AG04449 (cell line): ENCODE results near the gene FBP1.

Source experiments
- CTCF ChIA-PET: fragments of 350-600 bp; formaldehyde crosslinking; extraction: SDS; loops from one replicate; lab custom pipeline; 2021; ENCODE audit warnings: antibody characterized with exemption; lab: Yijun Ruan, JAX
- POLR2A ChIA-PET: fragments of 400-600, 350-600 bp; formaldehyde crosslinking; extraction: SDS; loops from one replicate; lab custom pipeline; 2020; ENCODE audit warnings: antibody characterized with exemption, inconsistent platforms; lab: Yijun Ruan, JAX
- DNase-seq: peaks from one replicate; pipeline ENCODE4 v3.0.0-alpha.2; 2010; ENCODE audit warnings: low read depth, low spot score
- H3K4me3 ChIP-seq: 2 replicates; pipeline ENCODE4 v1.5.1; 2011; ENCODE audit warnings: low read depth, mild to moderate bottlenecking, control low read depth, low read length
- TF ChIP-seq, protein P1 (sequence below): IDR thresholded peaks from one replicate; pipeline ENCODE4 v1.5.1; 2011; ENCODE audit warnings: mild to moderate bottlenecking, moderate library complexity, low read length, control low read depth, inconsistent platforms; ENCODE audit not compliant: insufficient read depth; ENCODE audit errors: missing control alignments

FBP1 gene

DNA sequence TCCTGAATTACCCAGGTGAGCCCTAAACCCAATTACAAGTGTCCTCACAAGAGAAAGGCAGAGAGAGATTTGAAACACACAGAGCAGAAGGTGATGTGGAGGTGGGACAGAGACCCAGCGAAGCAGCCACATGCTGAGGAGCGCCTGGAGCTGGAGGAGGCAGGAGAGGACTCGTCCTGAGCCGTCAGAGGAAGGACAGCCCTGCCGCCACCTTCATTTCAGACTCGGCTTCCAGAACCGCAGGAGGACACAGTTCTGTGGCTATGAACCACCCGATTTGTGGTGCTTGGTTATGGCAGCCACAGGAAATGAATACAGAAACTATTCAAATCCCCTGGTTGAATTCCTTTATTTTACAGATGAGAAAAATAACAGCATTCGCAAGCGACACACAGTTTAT lies 16.4 kb upstream of the FBP1 start:
- ChIA-PET POLR2A (no interaction called here), CTCF (interaction anchor here (1.4 to 4.2 kb wide), 3 partner anchors 472 to 525 kb away, joined by 4 to 18 read pairs (median 15); no protein-coding TSS in a partner anchor)
- TF ChIP-seq, protein P1, sequence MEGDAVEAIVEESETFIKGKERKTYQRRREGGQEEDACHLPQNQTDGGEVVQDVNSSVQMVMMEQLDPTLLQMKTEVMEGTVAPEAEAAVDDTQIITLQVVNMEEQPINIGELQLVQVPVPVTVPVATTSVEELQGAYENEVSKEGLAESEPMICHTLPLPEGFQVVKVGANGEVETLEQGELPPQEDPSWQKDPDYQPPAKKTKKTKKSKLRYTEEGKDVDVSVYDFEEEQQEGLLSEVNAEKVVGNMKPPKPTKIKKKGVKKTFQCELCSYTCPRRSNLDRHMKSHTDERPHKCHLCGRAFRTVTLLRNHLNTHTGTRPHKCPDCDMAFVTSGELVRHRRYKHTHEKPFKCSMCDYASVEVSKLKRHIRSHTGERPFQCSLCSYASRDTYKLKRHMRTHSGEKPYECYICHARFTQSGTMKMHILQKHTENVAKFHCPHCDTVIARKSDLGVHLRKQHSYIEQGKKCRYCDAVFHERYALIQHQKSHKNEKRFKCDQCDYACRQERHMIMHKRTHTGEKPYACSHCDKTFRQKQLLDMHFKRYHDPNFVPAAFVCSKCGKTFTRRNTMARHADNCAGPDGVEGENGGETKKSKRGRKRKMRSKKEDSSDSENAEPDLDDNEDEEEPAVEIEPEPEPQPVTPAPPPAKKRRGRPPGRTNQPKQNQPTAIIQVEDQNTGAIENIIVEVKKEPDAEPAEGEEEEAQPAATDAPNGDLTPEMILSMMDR, result no peak
- H3K4me3 ChIP-seq, result no peak overlapping the region
- no peak for DNase-seq

DNA sequence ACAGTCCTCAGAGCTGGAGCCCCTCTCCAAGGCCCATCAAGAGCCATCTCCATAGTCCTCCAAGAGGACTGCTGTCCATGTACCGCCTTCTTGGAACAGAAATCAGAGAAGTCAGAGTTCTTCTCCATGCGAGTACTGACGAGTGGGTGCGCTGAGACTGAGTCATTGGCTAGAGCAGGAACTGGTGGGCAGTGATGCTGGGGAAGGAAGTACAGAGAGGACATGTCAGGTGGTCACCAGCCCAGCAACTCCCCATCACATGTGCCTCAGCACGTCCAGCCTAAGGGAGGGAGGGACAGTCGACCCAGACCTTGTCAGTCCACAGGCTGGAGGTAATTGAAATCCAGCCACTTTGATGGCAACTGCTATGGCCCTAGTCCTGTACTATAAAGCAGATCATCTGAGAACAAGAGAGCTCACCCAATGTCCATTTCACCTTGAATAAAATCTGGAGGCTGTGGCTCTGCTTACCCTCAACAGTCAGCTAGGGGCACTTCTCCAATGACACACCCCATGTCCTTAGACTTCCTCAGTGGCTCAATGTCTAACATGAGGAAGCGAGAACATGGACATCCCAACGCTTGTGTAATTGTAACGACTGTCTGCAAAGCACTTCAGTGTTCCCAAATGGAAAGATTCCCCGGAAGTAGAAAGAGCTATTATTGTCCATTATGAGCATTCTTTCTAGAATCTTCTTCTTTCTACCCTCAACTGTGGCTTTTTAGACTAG lies 15.0 kb upstream of the FBP1 start:
- no peak overlapping the region for H3K4me3 ChIP-seq
- TF ChIP-seq, protein P1, result no peak
- CTCF ChIA-PET, result interaction anchor here (1.3 to 4.2 kb wide), 2 partner anchors 14 to 477 kb away, joined by 3 to 18 read pairs; no protein-coding TSS in a partner anchor
- POLR2A ChIA-PET, result no interaction called here
- no peak for DNase-seq

DNA sequence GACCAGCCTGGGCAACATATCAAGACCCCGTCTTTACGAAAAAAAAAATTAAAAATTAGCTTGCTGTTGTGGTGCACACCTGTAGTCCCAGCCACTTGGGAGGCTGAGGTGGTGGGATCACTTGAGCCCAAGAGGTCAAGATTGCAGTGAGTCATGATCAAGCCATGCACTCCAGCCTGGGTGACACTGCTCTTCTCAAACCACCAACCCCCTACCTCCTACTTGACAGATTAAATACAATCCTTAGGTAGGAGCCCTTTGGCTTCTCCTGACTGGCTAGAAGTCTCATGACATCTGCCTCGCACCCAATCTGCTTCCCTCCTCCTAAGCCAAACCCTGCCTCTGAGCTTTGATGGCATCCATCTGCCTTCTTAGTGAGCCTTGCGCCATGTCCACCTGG lies 11.6 kb upstream of the FBP1 start:
- POLR2A ChIA-PET, result no interaction called here
- DNase-seq, result no peak
- CTCF ChIA-PET, result interaction anchor here (1.6 to 3.1 kb wide), 2 partner anchors 18 to 479 kb away, joined by 3 to 12 read pairs; no protein-coding TSS in a partner anchor
- H3K4me3 ChIP-seq, result no peak overlapping the region
- TF ChIP-seq, protein P1, result no peak

DNA sequence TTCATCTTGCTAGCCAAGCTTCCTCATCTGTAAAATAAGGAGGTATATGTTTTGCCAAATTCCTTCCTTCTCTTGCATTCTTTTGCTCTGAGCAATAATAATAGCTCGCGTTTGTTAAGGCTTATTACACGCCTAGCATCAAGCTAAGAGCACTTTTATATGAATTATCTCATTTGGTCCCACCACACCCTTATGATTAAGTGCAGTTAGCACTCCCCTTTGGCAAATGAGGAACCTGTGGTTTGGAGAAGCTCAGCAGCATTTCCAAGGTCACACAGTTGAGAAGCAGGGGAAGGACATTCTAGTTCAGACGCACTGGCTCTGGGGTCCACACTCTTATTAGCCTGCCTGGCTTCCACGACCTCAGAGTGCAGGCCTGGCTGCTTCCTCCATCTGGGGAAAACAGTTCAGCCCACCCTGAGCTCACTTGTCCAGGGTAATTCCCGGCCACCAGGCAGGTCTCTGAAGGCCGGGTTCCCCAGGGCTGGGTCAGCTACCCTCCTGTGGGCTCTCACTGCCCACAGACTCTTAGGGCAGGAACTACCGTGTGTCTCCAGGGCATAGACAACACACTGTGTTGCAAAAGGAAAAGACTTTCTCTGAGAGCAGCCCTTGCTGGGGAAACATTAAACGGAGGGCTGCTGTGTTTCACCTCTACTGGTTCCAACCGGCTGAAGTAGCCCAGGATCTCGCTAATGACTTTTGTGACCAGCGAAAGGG lies 9.9 kb upstream of the FBP1 start:
- ChIA-PET CTCF (interaction anchor here (1.0 to 1.7 kb wide), 5 partner anchors 18 to 482 kb away, joined by 3 to 8 read pairs (median 6); no protein-coding TSS in a partner anchor), POLR2A (interaction anchor here (0.6 to 0.8 kb wide), 2 partner anchors 9 to 11 kb away, joined by 3 read pairs; no protein-coding TSS in a partner anchor)
- TF ChIP-seq, protein P1, result no peak
- H3K4me3 ChIP-seq, result no peak overlapping the region
- DNase-seq, result peak; percentile 26

DNA sequence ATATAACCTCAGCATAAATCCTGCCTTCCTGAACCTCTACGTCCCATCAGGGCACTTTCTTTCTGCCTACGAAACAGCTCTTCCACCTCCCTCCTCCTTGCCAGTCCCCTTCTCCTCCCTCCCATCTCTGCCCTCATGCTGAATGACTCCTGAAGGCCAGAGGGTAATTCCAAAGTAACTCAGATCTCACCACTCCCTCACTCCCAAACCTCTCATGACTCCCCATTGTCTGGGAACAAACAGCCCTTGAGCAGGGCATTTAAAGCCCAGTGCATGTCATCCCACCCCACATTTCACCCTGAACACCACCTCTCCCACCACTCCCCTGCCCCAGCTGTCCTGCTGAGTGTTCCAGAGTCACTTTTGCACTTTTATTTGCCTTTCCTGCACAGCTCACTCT lies 8.9 kb upstream of the FBP1 start:
- ChIA-PET CTCF (interaction anchor here (1.0 to 1.2 kb wide), 2 partner anchors 8 to 482 kb away, joined by 4 to 5 read pairs; partner anchors contain the start of gene FBP1), POLR2A (no interaction called here)
- DNase-seq, result no peak
- TF ChIP-seq, protein P1, result no peak
- H3K4me3 ChIP-seq, result no peak overlapping the region

DNA sequence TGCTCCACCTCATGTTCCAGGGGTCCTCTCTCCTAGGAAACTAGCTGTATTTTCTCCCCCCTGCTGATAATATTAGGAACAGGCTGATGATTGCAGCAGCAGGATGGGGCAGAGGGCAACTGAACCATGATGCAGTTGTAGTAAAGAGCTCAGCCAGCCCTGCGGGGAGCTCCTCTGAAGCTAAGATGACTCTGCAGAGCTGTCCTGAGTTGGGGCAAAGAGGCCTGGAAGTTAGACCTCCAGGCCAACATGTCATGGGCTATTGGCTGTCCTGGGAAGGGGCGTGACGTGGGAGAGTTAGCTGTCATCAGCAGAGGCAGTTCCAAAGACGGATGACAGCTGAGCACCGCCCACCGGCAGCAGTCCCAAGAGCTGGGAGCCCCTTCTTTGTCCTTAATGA lies 6.6 kb upstream of the FBP1 start:
- no peak overlapping the region for H3K4me3 ChIP-seq
- TF ChIP-seq, protein P1, result no peak
- DNase-seq, result no peak
- POLR2A ChIA-PET, result no interaction called here
- CTCF ChIA-PET, result interaction anchor here (0.9 to 1.5 kb wide), 3 partner anchors 36 to 522 kb away, joined by 3 to 4 read pairs (median 3); no protein-coding TSS in a partner anchor
